Ascending aorta (tissue), 2 donors: ENCODE data around the gene SRD5A2. TPM values are rescaled to one million over a fixed set of nuclear protein-coding genes. Genes with fewer than 3 reads are reported as not detected.
"Not testable (repeated sequence)": the region's sequence is repeated elsewhere in the genome, so short reads cannot be mapped to it uniquely, and the experiment has no call there.

ENCODE experiments used
- DNase-seq, 2 donors: peaks; one replicate each; pipeline ENCODE4 v3.0.0-alpha.2; 2019; ENCODE audit warnings: low spot score in 2 of 2
- H3K27ac ChIP-seq, 2 donors: fragments of 200-600 bp; sonication (generic); one replicate each; pipeline ENCODE4 v1.5.1; 2016 to 2017; ENCODE audit warnings: mild to moderate bottlenecking in 1 of 2
- H3K27me3 ChIP-seq: fragments of 200-600 bp; sonication (generic); one replicate; pipeline ENCODE4 v1.5.1; 2017
- H3K36me3 ChIP-seq, 2 donors: fragments of 200-600 bp; sonication (generic); one replicate each; pipeline ENCODE4 v1.5.1; 2016
- H3K4me1 ChIP-seq, 2 donors: fragments of 200-600 bp; sonication (generic); one replicate each; pipeline ENCODE4 v1.5.1; 2016 to 2017; ENCODE audit warnings: mild to moderate bottlenecking in 1 of 2
- H3K4me3 ChIP-seq, 2 donors: fragments of 200-600 bp; sonication (generic); one replicate each; pipeline ENCODE4 v1.5.1; 2016 to 2017; ENCODE audit warnings: mild to moderate bottlenecking in 1 of 2
- H3K9me3 ChIP-seq, 2 donors: fragments of 200-600 bp; sonication (generic); one replicate each; pipeline ENCODE4 v1.5.1; 2016
- CTCF ChIP-seq, 3 experiments: fragments of 200-600 bp in 2 of 3; fragments of 450-650 bp in 1 of 3; sonication (generic) in 2 of 3; IDR thresholded peaks; one replicate each; pipeline ENCODE4 v1.5.1; 2016 to 2019; ENCODE audit warnings: antibody characterized with exemption in 3 of 3, mild to moderate bottlenecking in 1 of 3, moderate library complexity in 1 of 3
- intact Hi-C: fragments of 100-400 bp; cut with DNase I; formaldehyde crosslinking; loops from one replicate; pipeline ENCODE4 v1.15.1; 2023
- total RNA-seq: library from RNA; depleted of rRNA; stranded (reverse); fragments of >200 nt; gene quantifications from one replicate; pipeline ENCODE4 v1.1.0, GENCODE V29; 2016

The SRD5A2 gene
- total RNA-seq, 1 donor from 2014 or later, result not detected

GRCh38 chr2:31513553-31513952 is 67.2 kb downstream of the SRD5A2 start:
- Histone ChIP-seq H3K27me3 (no peaks in the 10 kb centered on the region), H3K4me3 (no peak overlapping the region), H3K9me3 (no peaks in the 10 kb centered on the region), H3K27ac (no peak overlapping the region), H3K36me3 (no peaks in the 10 kb centered on the region), H3K4me1 (no peaks in the 10 kb centered on the region)
- intact Hi-C loops, result no loop called here
- DNase-seq, result no peak
- no peak for TF ChIP-seq CTCF (IDR thresholded peaks at IDR 0.05)

GRCh38 chr2:31511376-31511775 is 69.4 kb downstream of the SRD5A2 start:
- intact Hi-C loops, result no loop called here
- H3K4me1 ChIP-seq, result no peaks in the 10 kb centered on the region
- H3K27ac ChIP-seq, result no peak overlapping the region
- no peak for TF ChIP-seq CTCF (IDR thresholded peaks at IDR 0.05)
- no peaks in the 10 kb centered on the region for H3K9me3 ChIP-seq
- H3K4me3 ChIP-seq, result no peak overlapping the region
- H3K36me3 ChIP-seq, result no peaks in the 10 kb centered on the region
- no peak for DNase-seq
- no peaks in the 10 kb centered on the region for H3K27me3 ChIP-seq

- DNase-seq, result no peak
- Histone ChIP-seq H3K36me3 (no peaks in the 10 kb centered on the region), H3K27ac (no peak overlapping the region), H3K27me3 (no peaks in the 10 kb centered on the region), H3K4me3 (no peak overlapping the region), H3K9me3 (no peaks in the 10 kb centered on the region), H3K4me1 (no peaks in the 10 kb centered on the region)
- no peak for TF ChIP-seq CTCF (IDR thresholded peaks at IDR 0.05)
- intact Hi-C loops, result no loop called here
Observed at GRCh38 chr2:31505111-31505510, 75.6 kb downstream of the SRD5A2 start.

- intact Hi-C loops, result no loop called here
Observed at GRCh38 chr2:31504311-31504710, 76.4 kb downstream of the SRD5A2 start.

GRCh38 chr2:31496451-31496874 is 84.3 kb downstream of the SRD5A2 start:
- H3K4me1 ChIP-seq, H3K9me3 ChIP-seq, H3K27ac ChIP-seq, H3K4me3 ChIP-seq, intact Hi-C loops, H3K36me3 ChIP-seq, DNase-seq, H3K27me3 ChIP-seq: not testable (repeated sequence)

More at GRCh38 chr2:31504311-31504710, 76.4 kb downstream of the SRD5A2 start:
- no peak for DNase-seq
- Histone ChIP-seq H3K9me3 (no peaks in the 10 kb centered on the region), H3K27ac (no peak overlapping the region), H3K36me3 (no peaks in the 10 kb centered on the region), H3K4me3 (no peak overlapping the region), H3K4me1 (no peaks in the 10 kb centered on the region), H3K27me3 (no peaks in the 10 kb centered on the region)
- TF ChIP-seq CTCF (IDR thresholded peaks at IDR 0.05), result no peak

- H3K9me3 ChIP-seq, H3K36me3 ChIP-seq, intact Hi-C loops, H3K4me3 ChIP-seq, H3K4me1 ChIP-seq, H3K27me3 ChIP-seq, DNase-seq, H3K27ac ChIP-seq: not testable (repeated sequence)
Observed at GRCh38 chr2:31489339-31489738, 91.4 kb downstream of the SRD5A2 start.

GRCh38 chr2:31483246-31483645 is 97.5 kb downstream of the SRD5A2 start:
- no peak for TF ChIP-seq CTCF (IDR thresholded peaks at IDR 0.05)
- no peak overlapping the region for H3K27ac ChIP-seq
- intact Hi-C loops, result no loop called here
- no peak overlapping the region for H3K4me3 ChIP-seq
- no peaks in the 10 kb centered on the region for H3K9me3 ChIP-seq
- no peaks in the 10 kb centered on the region for H3K36me3 ChIP-seq
- DNase-seq, result no peak
- no peaks in the 10 kb centered on the region for H3K4me1 ChIP-seq
- no peaks in the 10 kb centered on the region for H3K27me3 ChIP-seq
